Activated T-cell treated with anti-CD3 and anti-CD28 coated beads, Interleukin-2, amount 50 U/mL, for 24 hours (primary cell): ENCODE data around the gene GFAP.

ENCODE experiments used
- DNase-seq: peaks from one replicate; pipeline ENCODE4 v3.0.0-alpha.2; 2020
- H3K27ac Mint-ChIP-seq: 2 replicates; pipeline ENCODE4 v1.8.0; 2020; ENCODE audit warnings: mild to moderate bottlenecking, mixed read lengths
- H3K27me3 Mint-ChIP-seq: 2 replicates; pipeline ENCODE4 v1.8.0; 2020; ENCODE audit warnings: mixed read lengths
- H3K36me3 Mint-ChIP-seq: 2 replicates; pipeline ENCODE4 v1.8.0; 2020; ENCODE audit warnings: low read depth, mixed read lengths
- H3K4me1 Mint-ChIP-seq: 2 replicates; pipeline ENCODE4 v1.8.0; 2020; ENCODE audit warnings: low read depth, mixed read lengths
- H3K4me3 Mint-ChIP-seq: 2 replicates; pipeline ENCODE4 v1.8.0; 2020; ENCODE audit warnings: mild to moderate bottlenecking, moderate library complexity, mixed read lengths
- H3K9me3 Mint-ChIP-seq: 2 replicates; pipeline ENCODE4 v1.8.0; 2020; ENCODE audit warnings: mixed read lengths

Gene GFAP

GRCh38 chr17:44881145-44881544, 34.2 kb downstream of the GFAP start:
- no peak overlapping the region for H3K4me3 Mint-ChIP-seq
- DNase-seq = no peak
- H3K36me3 Mint-ChIP-seq = peaks cover 92% of the 10 kb centered on the region
- H3K27ac Mint-ChIP-seq = no peak overlapping the region
- no peaks in the 10 kb centered on the region for H3K27me3 Mint-ChIP-seq
- no peaks in the 10 kb centered on the region for H3K9me3 Mint-ChIP-seq
- no peaks in the 10 kb centered on the region for H3K4me1 Mint-ChIP-seq

GRCh38 chr17:44880062-44880461, 35.2 kb downstream of the GFAP start:
- Mint-ChIP-seq H3K36me3 (peaks cover 92% of the 10 kb centered on the region), H3K27ac (no peak overlapping the region), H3K27me3 (no peaks in the 10 kb centered on the region), H3K9me3 (no peaks in the 10 kb centered on the region), H3K4me1 (no peaks in the 10 kb centered on the region), H3K4me3 (no peak overlapping the region)
- no peak for DNase-seq

DNA sequence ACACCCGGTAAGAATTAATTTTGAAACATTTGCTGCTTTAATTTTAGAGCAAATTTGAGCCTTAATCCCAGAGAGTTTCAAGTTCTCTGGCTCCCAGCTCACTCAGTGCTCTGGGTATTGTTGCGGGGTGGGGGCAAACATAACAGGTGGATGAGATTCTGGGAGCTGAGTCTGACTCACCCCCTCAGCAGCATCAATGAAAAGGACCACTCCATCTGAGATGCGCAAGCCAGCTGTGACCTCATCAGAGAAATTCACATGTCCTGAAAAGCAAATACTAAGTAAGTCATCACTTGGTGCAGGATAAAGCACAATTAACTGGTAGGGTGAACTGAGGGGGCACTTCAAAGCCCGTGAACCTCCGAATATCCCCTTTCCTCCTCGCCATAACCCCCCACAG, 35.9 kb downstream of the GFAP start:
- Mint-ChIP-seq H3K27me3 (no peaks in the 10 kb centered on the region), H3K4me3 (no peak overlapping the region), H3K4me1 (no peaks in the 10 kb centered on the region), H3K36me3 (peaks cover 91% of the 10 kb centered on the region), H3K27ac (peak overlapping the region; percentile 19), H3K9me3 (no peaks in the 10 kb centered on the region)
- DNase-seq = no peak

DNA sequence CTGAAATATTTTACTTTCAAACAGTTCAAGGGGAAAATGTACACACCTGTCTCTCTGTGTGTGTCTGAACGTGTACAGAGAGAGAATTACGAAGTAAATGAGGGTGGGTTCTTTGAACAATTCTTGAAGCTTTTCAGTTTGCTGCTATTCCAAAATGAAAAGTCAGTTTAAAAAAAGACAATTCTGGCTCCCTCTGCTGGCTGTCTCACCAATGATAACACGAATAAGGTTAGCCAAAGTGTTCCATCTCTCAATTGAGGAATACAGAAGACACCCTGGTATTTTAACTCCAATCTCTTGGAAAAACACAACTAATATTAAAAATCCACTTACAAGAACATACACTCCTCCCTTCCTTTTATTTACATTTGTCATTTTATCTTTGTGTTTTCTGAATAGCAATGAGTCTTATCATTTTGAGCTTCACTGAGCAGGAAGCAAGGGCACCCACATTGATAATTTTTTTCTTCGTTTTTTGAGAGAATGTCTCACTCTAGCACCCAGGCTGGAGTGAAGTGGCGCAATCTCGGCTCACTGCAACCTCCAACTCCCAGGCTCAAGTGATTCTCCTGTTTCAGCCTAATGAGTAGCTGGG, 36.6 kb downstream of the GFAP start:
- no peaks in the 10 kb centered on the region for H3K4me1 Mint-ChIP-seq
- no peak for DNase-seq
- H3K4me3 Mint-ChIP-seq = no peak overlapping the region
- H3K36me3 Mint-ChIP-seq = peaks cover 93% of the 10 kb centered on the region
- no peak overlapping the region for H3K27ac Mint-ChIP-seq
- no peaks in the 10 kb centered on the region for H3K9me3 Mint-ChIP-seq
- H3K27me3 Mint-ChIP-seq = no peaks in the 10 kb centered on the region

DNA sequence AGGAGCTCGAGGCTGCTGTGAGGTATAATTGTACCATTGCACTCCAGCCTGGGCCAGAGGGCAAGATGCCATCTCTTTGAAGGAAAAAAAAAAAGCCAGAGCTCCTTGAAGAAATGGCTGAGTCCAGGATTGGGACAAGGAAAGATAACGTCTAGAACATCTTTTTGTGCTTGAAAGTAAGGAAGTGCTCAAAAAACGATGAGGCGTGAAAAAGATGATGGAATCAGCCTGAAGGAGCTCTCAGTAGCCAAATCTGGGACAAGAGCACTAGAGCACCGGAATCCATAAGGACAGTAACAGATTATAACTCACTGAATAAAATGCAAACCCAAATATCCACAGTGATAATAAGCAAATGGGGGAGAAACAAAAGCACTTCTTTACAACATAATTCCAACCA, 38.2 kb downstream of the GFAP start:
- Mint-ChIP-seq H3K9me3 (no peaks in the 10 kb centered on the region), H3K4me3 (no peak overlapping the region), H3K4me1 (no peaks in the 10 kb centered on the region), H3K27me3 (no peaks in the 10 kb centered on the region), H3K27ac (no peak overlapping the region), H3K36me3 (peaks cover 92% of the 10 kb centered on the region)
- DNase-seq = no peak

DNA sequence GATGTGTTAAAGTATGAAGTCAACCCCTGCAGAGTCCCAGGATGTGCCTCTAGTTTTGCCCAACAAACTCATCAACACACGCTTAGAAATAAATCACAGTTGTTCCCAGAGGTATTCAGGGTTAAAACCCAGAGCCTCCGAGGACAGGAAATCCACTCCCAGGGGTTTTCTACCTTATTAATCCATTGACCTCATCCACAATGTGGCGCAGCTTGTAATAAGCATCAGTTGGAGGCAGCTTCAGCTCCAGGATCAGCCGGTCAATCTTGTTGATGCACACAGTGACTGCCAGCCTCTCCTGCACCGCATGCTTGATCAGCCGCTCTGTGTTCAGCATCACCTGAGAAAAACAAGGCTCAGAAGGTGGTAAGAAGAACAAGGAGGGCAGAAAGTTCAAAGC, 39.5 kb downstream of the GFAP start:
- Mint-ChIP-seq H3K27me3 (no peaks in the 10 kb centered on the region), H3K9me3 (no peaks in the 10 kb centered on the region), H3K4me3 (no peak overlapping the region), H3K36me3 (peaks cover 90% of the 10 kb centered on the region), H3K4me1 (no peaks in the 10 kb centered on the region), H3K27ac (no peak overlapping the region)
- DNase-seq = no peak

DNA sequence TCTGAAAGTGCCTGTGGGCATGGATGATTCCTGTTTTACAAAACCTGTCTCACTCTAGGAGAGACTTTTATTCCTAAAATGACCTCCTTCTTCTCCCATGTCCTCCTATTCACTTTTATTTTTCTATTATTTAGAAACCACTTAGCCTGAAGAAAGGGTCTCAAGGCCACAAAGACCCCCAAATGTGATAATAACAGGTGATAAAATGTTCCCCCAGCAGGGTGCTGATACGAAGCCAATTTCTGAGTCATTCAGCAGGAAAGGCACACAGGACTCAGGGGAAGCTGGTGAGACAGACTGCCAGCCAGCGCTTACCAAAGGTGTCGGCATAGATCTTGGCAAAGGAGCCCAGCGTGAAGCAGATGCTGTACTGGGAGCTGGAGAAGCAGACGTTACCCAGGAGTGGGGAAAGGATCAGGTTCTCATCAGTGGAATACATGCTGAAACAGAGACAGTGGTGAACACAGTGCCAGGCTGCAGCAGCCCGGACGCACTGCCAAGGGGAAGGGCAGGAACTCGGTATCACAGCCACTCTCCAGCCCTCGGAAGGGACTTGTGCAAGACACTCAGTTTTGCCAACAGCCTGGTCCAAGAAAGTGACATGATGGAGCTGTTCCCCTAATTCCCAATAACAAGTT, 43.0 kb downstream of the GFAP start:
- no peak overlapping the region for H3K27ac Mint-ChIP-seq
- no peak for DNase-seq
- peaks cover 88% of the 10 kb centered on the region for H3K36me3 Mint-ChIP-seq
- H3K27me3 Mint-ChIP-seq = no peaks in the 10 kb centered on the region
- no peak overlapping the region for H3K4me3 Mint-ChIP-seq
- no peaks in the 10 kb centered on the region for H3K9me3 Mint-ChIP-seq
- H3K4me1 Mint-ChIP-seq = no peaks in the 10 kb centered on the region

GRCh38 chr17:44871556-44871955, 43.7 kb downstream of the GFAP start:
- Mint-ChIP-seq H3K27me3 (no peaks in the 10 kb centered on the region), H3K36me3 (peaks cover 90% of the 10 kb centered on the region), H3K4me3 (no peak overlapping the region), H3K27ac (no peak overlapping the region), H3K9me3 (no peaks in the 10 kb centered on the region), H3K4me1 (no peaks in the 10 kb centered on the region)
- no peak for DNase-seq

GRCh38 chr17:44867841-44868240, 47.5 kb downstream of the GFAP start:
- H3K27me3 Mint-ChIP-seq = no peaks in the 10 kb centered on the region
- H3K4me3 Mint-ChIP-seq = no peak overlapping the region
- no peak for DNase-seq
- no peaks in the 10 kb centered on the region for H3K9me3 Mint-ChIP-seq
- peaks cover 96% of the 10 kb centered on the region for H3K36me3 Mint-ChIP-seq
- H3K4me1 Mint-ChIP-seq = no peaks in the 10 kb centered on the region
- no peak overlapping the region for H3K27ac Mint-ChIP-seq

GRCh38 chr17:44865931-44866330, 49.4 kb downstream of the GFAP start:
- Mint-ChIP-seq H3K36me3 (peaks cover 97% of the 10 kb centered on the region), H3K27me3 (no peaks in the 10 kb centered on the region), H3K27ac (peak overlapping the region; percentile 28), H3K9me3 (no peaks in the 10 kb centered on the region), H3K4me1 (no peaks in the 10 kb centered on the region), H3K4me3 (no peak overlapping the region)
- DNase-seq = no peak

DNA sequence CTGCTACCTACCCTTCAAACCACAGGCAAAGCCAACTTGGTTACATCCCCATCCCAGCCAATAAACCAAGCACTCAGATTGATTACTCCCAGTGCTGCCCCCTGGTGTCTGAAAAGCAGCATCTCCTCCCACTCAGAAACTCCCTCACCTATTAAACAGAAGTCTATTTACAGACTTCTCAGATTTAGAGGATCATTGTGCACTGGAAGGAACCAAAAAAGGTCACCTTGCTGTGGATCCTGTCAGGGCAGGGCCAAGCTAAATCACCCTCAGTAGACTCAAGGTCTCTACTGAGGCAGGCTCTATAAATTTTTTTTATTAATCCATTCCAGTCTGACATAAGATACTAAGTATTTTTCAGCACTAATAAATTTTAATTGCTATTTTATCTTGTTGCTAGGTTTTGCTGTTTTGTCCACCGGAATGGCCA, 50.1 kb downstream of the GFAP start:
- H3K27ac Mint-ChIP-seq = no peak overlapping the region
- no peaks in the 10 kb centered on the region for H3K4me1 Mint-ChIP-seq
- H3K4me3 Mint-ChIP-seq = no peak overlapping the region
- DNase-seq = peak; percentile 60
- H3K27me3 Mint-ChIP-seq = no peaks in the 10 kb centered on the region
- peaks cover 99% of the 10 kb centered on the region for H3K36me3 Mint-ChIP-seq
- H3K9me3 Mint-ChIP-seq = no peaks in the 10 kb centered on the region

DNA sequence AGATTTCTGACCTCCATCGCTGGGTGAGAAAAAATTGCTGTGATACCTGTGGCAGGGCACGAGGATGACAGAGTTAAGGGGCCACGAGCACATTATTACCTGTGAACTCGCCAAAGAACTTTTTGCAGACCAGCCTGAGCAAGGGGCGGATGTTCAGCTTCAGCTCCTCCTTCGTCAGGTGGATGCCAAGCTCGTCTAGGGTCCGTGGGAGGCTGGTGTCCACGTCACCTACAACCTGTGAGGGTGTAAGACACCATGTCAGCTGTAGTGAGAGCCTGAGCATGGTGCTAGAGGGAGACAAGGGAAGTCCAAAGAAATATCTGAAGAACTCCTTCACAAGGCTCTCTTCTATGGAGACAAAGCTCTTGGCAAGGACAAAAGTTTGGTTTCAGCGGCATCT, 50.5 kb downstream of the GFAP start:
- Mint-ChIP-seq H3K4me3 (no peak overlapping the region), H3K27me3 (no peaks in the 10 kb centered on the region), H3K36me3 (peaks cover 99% of the 10 kb centered on the region), H3K27ac (no peak overlapping the region), H3K9me3 (no peaks in the 10 kb centered on the region), H3K4me1 (no peaks in the 10 kb centered on the region)
- no peak for DNase-seq

- no peak for DNase-seq
- Mint-ChIP-seq H3K27ac (no peak overlapping the region), H3K36me3 (peaks cover 99% of the 10 kb centered on the region)
Measured at GRCh38 chr17:44863061-44863918, 52.0 kb downstream of the GFAP start.

DNA sequence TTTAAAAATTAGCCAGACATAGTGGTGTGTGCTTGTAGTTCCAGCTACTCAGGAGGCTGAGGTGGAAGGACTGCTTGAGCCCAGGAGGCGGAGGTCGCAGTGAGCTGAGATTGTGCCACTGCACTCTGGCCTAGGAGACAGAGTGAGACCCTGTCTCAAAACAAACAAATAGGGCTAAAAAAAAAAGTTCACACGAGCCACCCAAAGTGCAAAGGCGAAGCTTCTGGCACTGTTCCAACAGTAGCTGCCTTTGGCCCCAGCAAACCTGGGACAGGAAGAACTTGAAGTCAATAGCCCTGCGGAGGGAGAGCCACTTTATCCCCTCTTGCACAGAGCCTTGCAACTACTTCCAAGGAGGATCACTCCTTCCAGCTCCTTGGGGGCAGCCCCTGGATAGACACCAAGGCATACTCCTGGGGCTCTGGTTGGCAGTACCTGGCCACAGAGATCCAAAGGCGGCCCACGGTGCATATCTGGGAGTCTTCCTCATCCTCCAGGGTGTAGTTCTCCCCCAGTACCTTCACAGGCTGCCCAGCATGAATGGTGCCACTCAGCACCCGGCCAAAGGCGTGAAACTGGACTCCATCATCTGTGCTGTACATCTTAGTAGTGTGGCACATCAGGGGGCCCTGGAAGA, 52.9 kb downstream of the GFAP start:
- no peaks in the 10 kb centered on the region for H3K27me3 Mint-ChIP-seq
- H3K9me3 Mint-ChIP-seq = no peaks in the 10 kb centered on the region
- H3K4me3 Mint-ChIP-seq = no peak overlapping the region
- no peak overlapping the region for H3K27ac Mint-ChIP-seq
- peaks cover 99% of the 10 kb centered on the region for H3K36me3 Mint-ChIP-seq
- H3K4me1 Mint-ChIP-seq = no peaks in the 10 kb centered on the region
- DNase-seq = no peak

More at GRCh38 chr17:44863061-44863918, 52.0 kb downstream of the GFAP start:
- Mint-ChIP-seq H3K9me3 (no peaks in the 10 kb centered on the region), H3K4me3 (no peak overlapping the region), H3K27me3 (no peaks in the 10 kb centered on the region), H3K4me1 (no peaks in the 10 kb centered on the region)

DNA sequence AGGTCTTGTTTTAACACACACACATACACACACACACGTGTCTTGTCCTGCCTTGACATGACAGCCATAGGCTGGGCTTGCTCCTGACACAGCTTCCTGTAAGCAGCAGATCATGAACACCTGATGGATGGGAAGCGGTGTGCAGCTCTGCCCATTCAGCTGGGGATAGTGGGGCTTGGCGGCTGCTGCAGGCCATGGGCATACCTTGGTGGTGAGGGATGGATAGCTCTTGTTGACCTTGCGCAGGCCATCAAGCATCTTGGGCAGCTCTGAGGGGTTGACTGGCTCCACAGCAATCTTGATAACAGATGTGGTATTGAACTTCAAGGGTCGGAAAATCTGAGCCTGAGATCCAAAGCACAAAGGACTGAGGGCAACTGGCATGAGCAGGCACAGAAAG, 55.6 kb downstream of the GFAP start:
- no peak overlapping the region for H3K4me3 Mint-ChIP-seq
- H3K27me3 Mint-ChIP-seq = no peaks in the 10 kb centered on the region
- DNase-seq = no peak
- no peaks in the 10 kb centered on the region for H3K4me1 Mint-ChIP-seq
- peaks cover 99% of the 10 kb centered on the region for H3K36me3 Mint-ChIP-seq
- H3K9me3 Mint-ChIP-seq = no peaks in the 10 kb centered on the region
- H3K27ac Mint-ChIP-seq = no peak overlapping the region
